ENCODE results near the gene HNF4A. TPM values are rescaled to one million over a fixed set of nuclear protein-coding genes. Genes with fewer than 3 reads are reported as not detected.

The HNF4A gene
- total RNA-seq, 1 donor from 2014 or later, result 0.09 TPM

DNA sequence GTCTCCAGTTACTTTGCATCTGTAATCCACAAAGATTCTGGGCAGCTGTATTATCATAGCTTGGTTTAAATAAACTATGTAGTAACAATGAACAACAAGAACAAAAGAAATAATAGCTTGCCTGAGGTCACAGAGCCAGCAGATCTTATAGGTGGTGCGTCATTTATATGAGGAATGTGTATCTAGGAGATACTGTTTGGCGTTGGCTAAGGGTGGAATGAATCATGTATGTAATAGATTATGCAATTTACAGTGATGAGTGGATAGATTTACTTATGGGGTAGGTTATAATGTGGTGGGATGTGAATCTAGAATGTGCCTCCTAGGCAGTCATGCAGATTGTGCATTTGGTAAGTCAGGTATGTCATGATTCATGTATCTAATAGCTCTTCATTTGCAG lies 42.8 kb downstream of the HNF4A start:
- H3K27me3 Mint-ChIP-seq (ENCODE audit: low read depth), result peaks cover 21% of the 10 kb centered on the region
- TF ChIP-seq, protein P1, sequence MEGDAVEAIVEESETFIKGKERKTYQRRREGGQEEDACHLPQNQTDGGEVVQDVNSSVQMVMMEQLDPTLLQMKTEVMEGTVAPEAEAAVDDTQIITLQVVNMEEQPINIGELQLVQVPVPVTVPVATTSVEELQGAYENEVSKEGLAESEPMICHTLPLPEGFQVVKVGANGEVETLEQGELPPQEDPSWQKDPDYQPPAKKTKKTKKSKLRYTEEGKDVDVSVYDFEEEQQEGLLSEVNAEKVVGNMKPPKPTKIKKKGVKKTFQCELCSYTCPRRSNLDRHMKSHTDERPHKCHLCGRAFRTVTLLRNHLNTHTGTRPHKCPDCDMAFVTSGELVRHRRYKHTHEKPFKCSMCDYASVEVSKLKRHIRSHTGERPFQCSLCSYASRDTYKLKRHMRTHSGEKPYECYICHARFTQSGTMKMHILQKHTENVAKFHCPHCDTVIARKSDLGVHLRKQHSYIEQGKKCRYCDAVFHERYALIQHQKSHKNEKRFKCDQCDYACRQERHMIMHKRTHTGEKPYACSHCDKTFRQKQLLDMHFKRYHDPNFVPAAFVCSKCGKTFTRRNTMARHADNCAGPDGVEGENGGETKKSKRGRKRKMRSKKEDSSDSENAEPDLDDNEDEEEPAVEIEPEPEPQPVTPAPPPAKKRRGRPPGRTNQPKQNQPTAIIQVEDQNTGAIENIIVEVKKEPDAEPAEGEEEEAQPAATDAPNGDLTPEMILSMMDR (IDR thresholded peaks at IDR 0.05; ENCODE audit: unreplicated experiment), result no peak
- no peak for DNase-seq (ENCODE audit: low spot score in 2 of 2, unreplicated experiment in 2 of 2)

DNA sequence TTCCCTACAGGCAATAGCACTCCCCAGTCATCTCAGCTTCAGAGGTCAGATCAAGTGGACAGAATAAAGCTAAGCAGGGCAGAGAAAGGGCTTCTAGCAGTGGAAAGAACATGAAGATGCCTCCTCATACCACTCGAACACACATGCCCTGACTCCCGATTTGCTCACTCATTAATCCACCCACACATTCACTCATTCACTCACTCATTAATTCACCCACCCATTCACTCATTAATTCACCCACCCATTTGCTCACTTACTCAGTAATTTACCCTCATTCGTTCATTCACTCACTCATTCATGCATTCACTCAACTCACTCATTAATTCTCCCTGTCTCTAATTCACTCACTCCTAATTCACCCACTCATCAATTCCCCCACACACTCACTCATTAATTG lies 43.9 kb downstream of the HNF4A start:
- Mint-ChIP-seq H3K27ac (no peak overlapping the region), H3K36me3 (no peaks in the 10 kb centered on the region), H3K9me3 (no peaks in the 10 kb centered on the region), H3K27me3 (ENCODE audit: low read depth) (peaks cover 21% of the 10 kb centered on the region), H3K4me3 (no peak overlapping the region), H3K4me1 (no peaks in the 10 kb centered on the region)
- TF ChIP-seq, protein P1 (IDR thresholded peaks at IDR 0.05; ENCODE audit: unreplicated experiment), result no peak
- DNase-seq (ENCODE audit: low spot score in 2 of 2, unreplicated experiment in 2 of 2), result no peak

More for the DNA sequence above, 42.8 kb downstream of the HNF4A start:
- H3K4me1 Mint-ChIP-seq, result no peaks in the 10 kb centered on the region
- no peak overlapping the region for H3K27ac Mint-ChIP-seq
- H3K4me3 Mint-ChIP-seq, result no peak overlapping the region
- H3K36me3 Mint-ChIP-seq, result no peaks in the 10 kb centered on the region
- H3K9me3 Mint-ChIP-seq, result no peaks in the 10 kb centered on the region

DNA sequence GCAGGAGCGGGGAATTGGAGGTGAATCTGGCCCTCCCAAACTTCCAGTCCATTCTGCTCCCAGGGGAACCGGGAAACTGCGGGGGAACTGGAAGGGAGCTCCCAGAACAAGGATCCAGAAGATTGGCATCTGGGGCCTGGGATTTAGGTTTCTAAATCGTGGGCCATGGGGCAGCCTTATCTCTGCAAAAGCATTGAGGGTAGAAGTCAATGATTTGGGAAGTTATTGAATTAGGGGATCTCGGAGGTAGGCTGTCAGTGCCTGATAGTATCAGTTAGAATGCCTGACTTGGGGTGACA lies 45.1 kb downstream of the HNF4A start:
- no peak overlapping the region for H3K27ac Mint-ChIP-seq
- no peaks in the 10 kb centered on the region for H3K36me3 Mint-ChIP-seq
- no peaks in the 10 kb centered on the region for H3K9me3 Mint-ChIP-seq

DNA sequence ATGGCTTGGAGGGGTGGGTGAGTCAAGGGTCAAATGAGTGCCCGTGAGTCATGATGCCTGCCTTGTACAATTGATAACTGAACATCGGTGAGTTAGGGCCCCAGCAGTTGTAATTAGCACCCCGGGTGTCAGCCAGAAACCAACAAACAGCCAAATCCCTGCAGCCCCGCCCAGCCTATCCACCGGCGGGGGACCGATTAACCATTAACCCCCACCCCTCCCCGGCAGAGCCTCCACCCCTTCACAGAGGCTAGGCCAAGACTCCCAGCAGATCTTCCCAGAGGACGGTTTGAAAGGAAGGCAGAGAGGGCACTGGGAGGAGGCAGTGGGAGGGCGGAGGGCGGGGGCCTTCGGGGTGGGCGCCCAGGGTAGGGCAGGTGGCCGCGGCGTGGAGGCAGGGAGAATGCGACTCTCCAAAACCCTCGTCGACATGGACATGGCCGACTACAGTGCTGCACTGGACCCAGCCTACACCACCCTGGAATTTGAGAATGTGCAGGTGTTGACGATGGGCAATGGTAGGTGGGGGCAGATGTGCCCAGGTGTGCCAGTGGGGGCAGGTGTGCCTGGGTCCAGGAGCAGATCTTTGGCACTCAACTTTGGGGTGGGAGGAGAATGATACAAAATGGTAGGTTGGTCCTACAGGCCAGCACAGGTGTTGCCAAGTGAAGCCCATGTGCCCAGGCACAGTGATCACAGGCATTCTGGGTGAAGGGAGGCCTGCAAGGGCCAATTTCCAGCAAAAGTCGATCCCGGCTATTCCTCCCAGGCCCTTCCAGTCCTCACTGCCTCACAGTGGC lies 45.7 kb downstream of the HNF4A start:
- Mint-ChIP-seq H3K4me1 (no peaks in the 10 kb centered on the region), H3K4me3 (no peak overlapping the region), H3K27me3 (ENCODE audit: low read depth) (peaks cover 21% of the 10 kb centered on the region), H3K36me3 (no peaks in the 10 kb centered on the region), H3K9me3 (no peaks in the 10 kb centered on the region), H3K27ac (no peak overlapping the region)
- TF ChIP-seq, protein P1 (IDR thresholded peaks at IDR 0.05; ENCODE audit: unreplicated experiment), result no peak
- no peak for DNase-seq (ENCODE audit: low spot score in 2 of 2, unreplicated experiment in 2 of 2)

More for the DNA sequence above, 45.1 kb downstream of the HNF4A start:
- H3K4me1 Mint-ChIP-seq, result no peaks in the 10 kb centered on the region
- peaks cover 21% of the 10 kb centered on the region for H3K27me3 Mint-ChIP-seq (ENCODE audit: low read depth)
- no peak for DNase-seq (ENCODE audit: low spot score in 2 of 2, unreplicated experiment in 2 of 2)
- H3K4me3 Mint-ChIP-seq, result no peak overlapping the region
- TF ChIP-seq, protein P1 (IDR thresholded peaks at IDR 0.05; ENCODE audit: unreplicated experiment), result no peak

DNA sequence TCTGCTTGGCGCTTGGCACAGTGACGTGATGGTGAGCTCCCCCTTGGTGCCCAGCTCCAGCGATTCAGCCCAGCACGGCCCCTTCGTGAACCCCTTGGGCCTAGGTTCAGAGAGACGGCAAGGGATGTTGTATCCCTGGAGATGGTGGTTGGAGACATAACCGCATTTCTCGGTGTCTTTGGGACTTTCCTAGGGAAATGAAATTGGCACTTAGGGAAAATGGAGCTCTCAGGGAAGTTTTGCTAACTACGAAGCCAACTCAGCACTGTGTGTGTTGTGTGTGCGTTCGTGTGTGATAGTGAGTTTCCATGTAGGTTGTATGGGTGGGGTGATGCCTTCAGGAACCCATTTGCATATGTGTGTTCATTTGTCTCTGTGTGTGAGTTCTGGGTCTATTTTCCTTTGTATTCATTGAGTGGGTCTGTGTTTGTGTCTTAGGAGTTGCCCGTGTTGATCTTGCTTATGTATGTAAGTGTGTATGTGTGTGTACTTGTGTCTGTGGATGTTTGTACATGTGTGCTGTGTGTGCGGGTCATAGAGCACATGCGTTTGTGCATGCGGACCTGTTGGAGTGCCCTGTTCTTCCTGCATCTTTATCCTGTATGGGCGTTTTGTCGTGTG lies 46.4 kb downstream of the HNF4A start:
- DNase-seq (ENCODE audit: low spot score in 2 of 2, unreplicated experiment in 2 of 2), result no peak
- TF ChIP-seq, protein P1 (IDR thresholded peaks at IDR 0.05; ENCODE audit: unreplicated experiment), result no peak
- Mint-ChIP-seq H3K9me3 (no peaks in the 10 kb centered on the region), H3K36me3 (no peaks in the 10 kb centered on the region), H3K4me1 (no peaks in the 10 kb centered on the region), H3K27me3 (ENCODE audit: low read depth) (peaks cover 15% of the 10 kb centered on the region), H3K4me3 (no peak overlapping the region), H3K27ac (no peak overlapping the region)

Data from mesothelial cell of epicardium (in vitro differentiated cells).